Astrocyte (in vitro differentiated cells and primary cell): ENCODE data around the gene ADAMTS3. TPM values are rescaled to one million over a fixed set of nuclear protein-coding genes. Genes with fewer than 3 reads are reported as not detected.

Experiments used
- DNase-seq: peaks from one replicate; pipeline ENCODE4 v3.0.0-alpha.2; 2010; ENCODE audit warnings: low read depth
- FAIRE-seq: peaks from 2 replicates; lab custom pipeline; 2011; peaks lifted over from hg19 to GRCh38; lab: Jason Lieb, UNC
- H2AFZ ChIP-seq: 2 replicates; pipeline ENCODE4 v1.6.0; 2012; ENCODE audit warnings: low read depth, low read length, inconsistent platforms
- H3K27ac ChIP-seq: 2 replicates; pipeline ENCODE4 v1.5.1; 2011; ENCODE audit warnings: low read depth, low read length, inconsistent platforms
- H3K27me3 ChIP-seq: 2 replicates; pipeline ENCODE4 v1.6.0; 2011; ENCODE audit warnings: low read length, inconsistent platforms; ENCODE audit not compliant: insufficient read depth
- H3K36me3 ChIP-seq: 2 replicates; pipeline ENCODE4 v1.5.1; 2011; ENCODE audit warnings: low read length, inconsistent platforms; ENCODE audit not compliant: insufficient read depth
- H3K4me1 ChIP-seq: 2 replicates; pipeline ENCODE4 v1.5.1; 2011; ENCODE audit warnings: low read length, inconsistent platforms; ENCODE audit not compliant: insufficient read depth
- H3K4me2 ChIP-seq: 2 replicates; pipeline ENCODE4 v1.6.0; 2012; ENCODE audit warnings: low read length, inconsistent platforms
- H3K4me3 ChIP-seq: 2 replicates; pipeline ENCODE4 v1.5.1; 2011; ENCODE audit warnings: low read depth, mild to moderate bottlenecking, low read length, inconsistent platforms; ENCODE audit not compliant: insufficient read depth
- H3K79me2 ChIP-seq: 2 replicates; pipeline ENCODE4 v1.6.0; 2012; ENCODE audit warnings: mild to moderate bottlenecking, low read length, inconsistent platforms; ENCODE audit not compliant: insufficient read depth
- H3K9ac ChIP-seq: 2 replicates; pipeline ENCODE4 v1.6.0; 2012; ENCODE audit warnings: mild to moderate bottlenecking, low read length, inconsistent platforms
- H3K9me3 ChIP-seq: 2 replicates; pipeline ENCODE4 v1.5.1; 2012; ENCODE audit warnings: low read depth, mild to moderate bottlenecking, low read length, inconsistent platforms; ENCODE audit not compliant: insufficient read depth
- H4K20me1 ChIP-seq: 2 replicates; pipeline ENCODE4 v1.6.0; 2012; ENCODE audit warnings: low read length, inconsistent platforms; ENCODE audit not compliant: insufficient read depth
- H3K27ac Mint-ChIP-seq: one replicate; pipeline ENCODE4 v1.8.0; 2021; ENCODE audit warnings: mild to moderate bottlenecking, mixed read lengths; ENCODE audit not compliant: unreplicated experiment
- H3K27me3 Mint-ChIP-seq: one replicate; pipeline ENCODE4 v1.8.0; 2021; ENCODE audit warnings: low read depth, mixed read lengths; ENCODE audit not compliant: unreplicated experiment
- H3K36me3 Mint-ChIP-seq: one replicate; pipeline ENCODE4 v1.8.0; 2021; ENCODE audit warnings: low read depth, mixed read lengths; ENCODE audit not compliant: unreplicated experiment
- H3K4me1 Mint-ChIP-seq: one replicate; pipeline ENCODE4 v1.8.0; 2021; ENCODE audit warnings: low read depth, mixed read lengths; ENCODE audit not compliant: unreplicated experiment
- H3K4me3 Mint-ChIP-seq: one replicate; pipeline ENCODE4 v1.8.0; 2021; ENCODE audit warnings: mild to moderate bottlenecking, moderate library complexity, mixed read lengths; ENCODE audit not compliant: unreplicated experiment
- H3K9me3 Mint-ChIP-seq: one replicate; pipeline ENCODE4 v1.8.0; 2021; ENCODE audit warnings: mild to moderate bottlenecking, mixed read lengths; ENCODE audit not compliant: unreplicated experiment
- EZH2 ChIP-seq: IDR thresholded peaks from 2 replicates; pipeline ENCODE4 v1.6.1; 2012; ENCODE audit warnings: mild to moderate bottlenecking, low read length, inconsistent platforms; ENCODE audit not compliant: insufficient read depth
- total RNA-seq: library from RNA; stranded (reverse); gene quantifications from 2 replicates; pipeline ENCODE4 v1.2.1, GENCODE V29; 2021
- TF ChIP-seq, protein P1 (sequence below): IDR thresholded peaks from 2 replicates; pipeline ENCODE4 v1.5.1; 2011; ENCODE audit warnings: low read depth, mild to moderate bottlenecking, inconsistent platforms, low read length, moderate library complexity; ENCODE audit not compliant: insufficient read depth

Gene ADAMTS3
- total RNA-seq, 1 donor from 2014 or later, result 4.2 TPM

- no peak for DNase-seq
- Histone ChIP-seq H2AFZ (no peak overlapping the region), H3K4me3 (no peak overlapping the region), H3K4me1 (no peaks in the 10 kb centered on the region), H3K9ac (no peak overlapping the region), H3K4me2 (no peak overlapping the region), H3K79me2 (no peaks in the 10 kb centered on the region), H3K27me3 (no peaks in the 10 kb centered on the region), H3K36me3 (no peaks in the 10 kb centered on the region), H3K27ac (no peak overlapping the region), H4K20me1 (no peaks in the 10 kb centered on the region), H3K9me3 (no peaks in the 10 kb centered on the region)
- no peak for FAIRE-seq
- Mint-ChIP-seq H3K4me1 (no peaks in the 10 kb centered on the region), H3K27me3 (no peaks in the 10 kb centered on the region), H3K36me3 (no peaks in the 10 kb centered on the region), H3K9me3 (no peaks in the 10 kb centered on the region), H3K27ac (no peak overlapping the region), H3K4me3 (no peak overlapping the region)
- TF ChIP-seq EZH2, result no peak
- TF ChIP-seq, protein P1, sequence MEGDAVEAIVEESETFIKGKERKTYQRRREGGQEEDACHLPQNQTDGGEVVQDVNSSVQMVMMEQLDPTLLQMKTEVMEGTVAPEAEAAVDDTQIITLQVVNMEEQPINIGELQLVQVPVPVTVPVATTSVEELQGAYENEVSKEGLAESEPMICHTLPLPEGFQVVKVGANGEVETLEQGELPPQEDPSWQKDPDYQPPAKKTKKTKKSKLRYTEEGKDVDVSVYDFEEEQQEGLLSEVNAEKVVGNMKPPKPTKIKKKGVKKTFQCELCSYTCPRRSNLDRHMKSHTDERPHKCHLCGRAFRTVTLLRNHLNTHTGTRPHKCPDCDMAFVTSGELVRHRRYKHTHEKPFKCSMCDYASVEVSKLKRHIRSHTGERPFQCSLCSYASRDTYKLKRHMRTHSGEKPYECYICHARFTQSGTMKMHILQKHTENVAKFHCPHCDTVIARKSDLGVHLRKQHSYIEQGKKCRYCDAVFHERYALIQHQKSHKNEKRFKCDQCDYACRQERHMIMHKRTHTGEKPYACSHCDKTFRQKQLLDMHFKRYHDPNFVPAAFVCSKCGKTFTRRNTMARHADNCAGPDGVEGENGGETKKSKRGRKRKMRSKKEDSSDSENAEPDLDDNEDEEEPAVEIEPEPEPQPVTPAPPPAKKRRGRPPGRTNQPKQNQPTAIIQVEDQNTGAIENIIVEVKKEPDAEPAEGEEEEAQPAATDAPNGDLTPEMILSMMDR, result no peak
Observed at GRCh38 chr4:72577211-72577610, 8.2 kb upstream of the ADAMTS3 start.

DNA sequence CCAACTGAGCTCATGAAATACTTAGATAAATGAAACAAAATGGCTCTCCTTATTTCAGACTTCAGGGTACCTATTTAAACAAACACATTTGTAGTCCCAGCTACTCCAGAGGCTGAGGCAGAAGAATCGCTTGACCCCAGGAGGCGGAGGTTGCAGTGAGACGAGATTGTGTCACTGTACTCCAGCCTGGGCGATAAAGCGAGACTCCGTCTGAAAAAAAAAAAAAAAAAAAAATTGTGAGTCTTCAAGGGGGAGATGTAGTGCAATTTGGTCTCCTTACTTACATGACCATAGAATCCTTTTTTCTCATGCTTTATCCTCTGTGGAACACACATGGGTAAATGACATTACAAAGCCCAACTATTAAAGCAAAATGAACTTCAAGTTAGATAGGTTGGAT is 2.3 kb upstream of the ADAMTS3 start:
- H3K4me1 Mint-ChIP-seq, result peaks cover 8% of the 10 kb centered on the region
- no peaks in the 10 kb centered on the region for H3K9me3 Mint-ChIP-seq
- no peak overlapping the region for H3K27ac Mint-ChIP-seq
- Histone ChIP-seq H3K4me2 (no peak overlapping the region), H3K4me1 (peaks cover 9% of the 10 kb centered on the region), H3K4me3 (no peak overlapping the region), H3K9me3 (no peaks in the 10 kb centered on the region), H3K27ac (no peak overlapping the region), H3K79me2 (no peaks in the 10 kb centered on the region), H3K36me3 (no peaks in the 10 kb centered on the region), H3K9ac (no peak overlapping the region), H2AFZ (no peak overlapping the region), H3K27me3 (no peaks in the 10 kb centered on the region), H4K20me1 (no peaks in the 10 kb centered on the region)
- H3K36me3 Mint-ChIP-seq, result no peaks in the 10 kb centered on the region
- TF ChIP-seq EZH2, result no peak
- TF ChIP-seq, protein P1, result no peak
- no peaks in the 10 kb centered on the region for H3K27me3 Mint-ChIP-seq
- DNase-seq, result no peak
- H3K4me3 Mint-ChIP-seq, result no peak overlapping the region
- FAIRE-seq, result no peak

- H3K4me1 Mint-ChIP-seq, result peaks cover 8% of the 10 kb centered on the region
- Histone ChIP-seq H3K79me2 (no peaks in the 10 kb centered on the region), H3K9ac (peak overlapping the region; percentile 86), H3K4me1 (peaks cover 9% of the 10 kb centered on the region), H3K36me3 (no peaks in the 10 kb centered on the region), H3K27me3 (no peaks in the 10 kb centered on the region), H3K4me3 (peak overlapping the region; percentile 91), H4K20me1 (no peaks in the 10 kb centered on the region), H2AFZ (peak overlapping the region; percentile 96), H3K27ac (peak overlapping the region; percentile 48), H3K9me3 (no peaks in the 10 kb centered on the region), H3K4me2 (peak overlapping the region; percentile 100)
- no peaks in the 10 kb centered on the region for H3K9me3 Mint-ChIP-seq
- H3K4me3 Mint-ChIP-seq, result peak overlapping the region; percentile 71
- DNase-seq, result no peak
- H3K36me3 Mint-ChIP-seq, result no peaks in the 10 kb centered on the region
- H3K27ac Mint-ChIP-seq, result peak overlapping the region; percentile 9
- TF ChIP-seq, protein P1, result no peak
- TF ChIP-seq EZH2, result no peak
- no peaks in the 10 kb centered on the region for H3K27me3 Mint-ChIP-seq
- no peak for FAIRE-seq
Observed at GRCh38 chr4:72569719-72570235, 756 bp upstream of the ADAMTS3 start.
